Stimulated activated CD8-positive, alpha-beta memory T cell treated with anti-CD3 and anti-CD28 coated beads, Interleukin-7, amount 100 ng/mL, for 24 hours (primary cell): ENCODE measurements around the gene JPH2.

Experiments used
- DNase-seq: peaks from one replicate; pipeline ENCODE4 v3.0.0-alpha.2; 2020; ENCODE audit warnings: low read depth

JPH2 gene

GRCh38 chr20:44125332-44126127, 61.5 kb downstream of the JPH2 start:
- no peak for DNase-seq

DNA sequence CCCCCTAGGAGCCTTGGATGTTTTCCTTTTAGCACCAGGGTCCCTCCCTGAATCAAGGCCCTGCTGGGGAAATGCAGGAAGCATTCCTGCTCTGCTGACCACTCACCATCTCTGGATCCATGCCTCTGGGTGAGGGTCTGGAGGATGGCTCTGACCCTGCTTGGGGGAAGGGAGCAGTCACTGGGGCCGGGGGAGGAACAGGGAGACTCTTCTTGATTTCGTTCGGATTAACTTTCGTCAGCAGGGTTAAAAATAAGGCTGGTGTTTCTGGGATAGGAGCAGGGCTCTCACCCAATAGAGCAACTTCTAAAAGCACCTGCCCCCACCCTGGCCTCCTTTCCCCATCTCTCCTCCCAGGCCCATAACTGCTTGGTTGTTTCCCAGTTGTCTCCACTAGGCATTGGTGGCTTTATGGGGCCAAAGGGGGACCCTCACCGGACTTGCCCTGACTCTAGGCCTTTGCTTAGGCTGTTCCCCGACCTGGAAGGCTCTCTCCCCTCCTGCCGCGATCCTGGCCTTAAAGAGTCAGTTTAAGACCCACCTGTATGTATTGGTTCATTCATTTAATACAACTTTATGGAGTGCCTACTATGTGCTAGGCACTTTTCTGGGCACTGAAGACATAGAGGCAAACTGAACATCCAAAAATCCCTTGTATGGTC, 63.0 kb downstream of the JPH2 start:
- no peak for DNase-seq

- DNase-seq = no peak
Measured at GRCh38 chr20:44123251-44123650, 63.7 kb downstream of the JPH2 start.

- no peak for DNase-seq
Measured at GRCh38 chr20:44120676-44121425, 66.1 kb downstream of the JPH2 start.

DNA sequence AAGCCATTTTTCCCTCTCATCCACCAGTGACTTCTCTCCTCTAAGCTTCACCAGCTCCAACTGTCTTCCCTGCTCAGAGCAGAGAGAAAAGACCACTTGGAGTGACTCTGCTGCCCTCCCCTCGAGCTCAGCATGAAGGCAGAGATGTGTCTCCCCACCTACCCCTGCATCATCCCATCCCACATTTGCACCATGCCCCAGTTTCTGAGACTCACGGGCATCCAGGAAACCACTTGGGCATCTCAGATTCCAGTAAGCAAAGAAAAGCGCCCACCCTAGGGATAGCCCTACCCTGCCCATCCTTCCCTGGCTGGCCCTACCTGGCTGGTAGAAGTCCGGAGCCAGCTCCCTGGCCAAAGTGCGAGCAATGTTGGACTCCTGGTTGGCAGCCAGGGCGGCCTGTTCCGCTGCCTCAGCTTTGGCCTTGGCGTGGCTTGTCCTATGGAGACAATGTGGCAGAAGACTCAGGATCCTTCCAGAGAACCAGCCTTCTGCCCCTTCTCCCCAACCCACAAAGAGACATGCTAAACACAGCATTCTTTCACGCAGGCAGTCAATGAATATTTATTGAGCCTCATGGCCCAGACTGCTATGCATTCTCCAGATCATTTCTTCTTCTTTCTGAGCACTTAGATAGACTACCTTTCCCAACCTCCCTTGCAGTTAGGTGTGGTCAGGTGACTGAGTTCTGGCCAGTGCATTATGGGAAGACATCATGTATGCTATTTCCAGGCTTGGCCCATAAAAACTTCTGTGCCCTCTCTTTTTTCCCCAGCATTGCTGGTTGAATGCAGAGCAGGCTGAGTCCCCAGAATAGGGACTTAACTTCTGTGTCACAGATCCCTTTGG, 68.6 kb downstream of the JPH2 start:
- no peak for DNase-seq

- DNase-seq = no peak
Measured at GRCh38 chr20:44117296-44118184, 69.4 kb downstream of the JPH2 start.

DNA sequence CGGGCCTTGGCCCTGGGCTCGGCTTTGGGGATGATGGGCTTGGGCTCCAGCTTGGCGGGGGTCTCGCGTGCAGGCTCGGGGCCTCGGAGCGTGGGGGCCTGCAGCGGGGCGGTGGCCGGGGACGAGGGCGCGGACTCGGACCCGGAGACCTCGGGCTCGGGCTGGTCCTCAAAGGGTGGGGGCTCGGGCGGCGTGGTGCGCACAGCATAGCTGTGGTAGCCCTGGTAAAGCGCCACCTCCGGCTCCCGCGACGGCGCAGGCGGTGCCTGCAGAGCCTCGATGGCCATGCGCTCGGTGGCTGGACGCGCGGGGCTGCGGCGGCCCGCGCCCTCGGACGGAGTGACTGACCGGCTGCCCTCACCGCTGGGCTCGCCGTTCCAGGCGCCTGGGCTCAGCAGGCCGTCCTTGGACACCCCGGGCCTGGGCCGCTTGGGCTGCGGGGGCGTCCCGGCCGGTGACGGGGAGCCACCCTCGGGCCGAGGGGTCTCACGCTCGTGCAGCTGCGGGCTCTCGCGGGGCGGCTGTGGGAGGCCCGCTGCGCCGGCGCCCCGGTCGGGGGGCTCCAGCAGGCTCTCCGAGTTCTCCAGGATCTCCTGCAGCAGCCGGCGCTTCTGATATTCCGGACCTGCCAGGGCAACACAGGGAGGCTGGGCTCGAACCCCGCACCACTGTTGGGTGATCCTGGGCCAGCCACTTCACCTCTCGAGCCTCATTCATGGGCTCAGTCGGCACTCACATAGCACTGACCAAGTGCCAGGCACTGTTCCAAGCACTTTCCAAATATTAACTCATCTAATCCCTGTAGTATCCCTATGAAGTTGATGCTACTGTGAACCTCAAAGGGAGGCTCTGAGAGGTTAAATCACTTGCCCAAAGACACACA, 71.0 kb downstream of the JPH2 start:
- DNase-seq = no peak

GRCh38 chr20:44115181-44115580, 71.8 kb downstream of the JPH2 start:
- no peak for DNase-seq

DNA sequence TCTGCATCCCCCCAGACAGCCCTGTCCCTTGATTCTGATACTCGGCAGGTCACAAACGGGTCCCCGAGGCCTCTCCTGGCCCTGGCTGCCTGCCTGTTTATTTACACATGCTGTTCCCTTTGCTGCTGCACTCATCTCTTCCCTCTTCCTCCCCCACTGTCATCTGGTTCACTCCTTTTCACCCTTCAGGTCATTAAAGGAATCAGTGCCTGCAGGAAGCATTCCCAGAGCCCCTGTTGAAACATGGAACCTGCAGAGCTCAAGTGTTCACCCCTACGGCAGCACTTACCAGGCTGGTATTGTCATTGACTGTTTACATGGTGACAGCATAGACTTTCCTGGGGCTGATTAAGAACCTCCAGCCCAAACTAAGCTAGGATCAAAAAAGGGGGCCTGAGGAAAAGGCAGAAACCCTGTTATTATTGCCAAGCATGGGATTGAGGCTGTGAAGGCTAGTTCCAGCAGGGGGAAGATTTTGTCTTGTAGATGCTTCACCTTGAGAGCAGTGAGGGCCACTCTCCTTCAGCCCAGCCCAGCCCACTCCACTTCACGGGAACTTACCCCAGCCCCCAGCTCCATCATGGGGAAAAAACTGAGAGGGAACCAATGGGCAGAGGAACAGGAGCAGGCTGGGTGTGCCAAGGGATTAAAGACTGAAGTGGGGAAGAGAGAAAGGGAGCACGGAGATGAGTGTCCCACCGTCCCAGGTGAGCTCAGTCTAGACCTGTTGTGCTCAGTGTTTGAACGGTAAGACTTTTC, 73.2 kb downstream of the JPH2 start:
- no peak for DNase-seq

DNA sequence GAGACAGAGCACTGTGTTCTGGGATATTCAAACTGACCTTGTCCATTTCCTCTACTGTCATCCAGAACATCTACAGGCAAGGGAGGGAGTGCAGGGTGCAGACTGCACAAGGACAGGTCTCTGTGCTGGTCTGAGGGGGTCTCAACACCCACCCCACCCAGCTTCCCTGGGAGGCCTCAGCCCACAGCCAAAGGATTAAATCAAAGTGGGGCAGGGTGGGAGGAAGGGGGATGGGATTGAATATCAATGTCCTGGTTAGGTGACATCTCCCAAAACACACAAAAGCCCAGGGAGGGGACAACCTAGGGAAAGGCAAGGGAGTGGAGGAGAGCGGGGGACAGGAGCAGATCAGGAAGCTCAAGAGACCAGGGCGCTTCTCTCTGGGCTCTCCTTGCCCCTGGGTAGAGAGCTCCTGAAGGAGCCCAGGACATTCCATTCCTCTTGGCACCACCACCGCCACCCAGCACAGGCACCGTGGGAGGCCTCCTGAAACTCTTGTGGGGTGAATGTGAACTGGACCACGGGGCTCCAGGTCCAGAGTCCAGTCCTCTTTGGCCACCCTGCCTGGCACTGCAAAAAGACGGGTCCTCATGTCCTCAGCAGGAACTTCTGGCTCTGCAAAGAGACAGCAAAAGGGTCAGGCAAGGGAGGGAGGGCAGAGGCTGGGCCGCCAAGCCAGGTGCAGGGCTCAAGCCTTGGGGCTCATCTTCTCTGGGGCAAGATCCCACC, 73.9 kb downstream of the JPH2 start:
- DNase-seq = no peak

GRCh38 chr20:44112456-44112855, 74.5 kb downstream of the JPH2 start:
- no peak for DNase-seq

DNA sequence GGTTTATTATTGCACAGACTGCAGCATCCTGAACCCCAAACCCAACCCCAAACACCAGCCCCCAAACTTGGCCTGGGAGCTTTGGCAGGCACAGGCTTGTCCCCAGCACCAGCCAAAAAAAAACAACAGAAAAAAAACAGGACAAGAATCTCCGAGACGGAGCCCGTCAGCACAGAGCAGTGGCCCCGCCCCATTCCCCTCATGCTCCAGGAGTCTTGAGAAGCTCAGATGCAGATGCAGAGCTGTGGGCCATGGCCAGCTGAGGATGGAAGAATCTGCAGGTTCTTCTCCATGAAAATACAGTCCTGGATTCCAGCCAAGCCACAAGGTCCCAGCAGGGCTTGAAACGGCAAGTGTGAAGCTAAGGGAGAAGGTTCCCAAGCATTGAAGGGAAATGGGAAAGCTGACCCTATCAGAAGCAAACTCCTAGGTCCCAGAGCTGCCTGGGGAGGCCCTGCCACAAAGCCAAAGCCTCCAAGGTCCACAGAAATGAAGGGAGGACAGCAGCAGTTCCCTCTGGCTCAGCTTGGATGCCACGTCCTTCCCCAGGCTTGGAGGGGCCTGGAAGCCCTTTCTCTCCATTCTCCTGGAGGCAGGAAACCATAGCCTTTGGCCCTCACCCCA, 75.2 kb downstream of the JPH2 start:
- no peak for DNase-seq

DNA sequence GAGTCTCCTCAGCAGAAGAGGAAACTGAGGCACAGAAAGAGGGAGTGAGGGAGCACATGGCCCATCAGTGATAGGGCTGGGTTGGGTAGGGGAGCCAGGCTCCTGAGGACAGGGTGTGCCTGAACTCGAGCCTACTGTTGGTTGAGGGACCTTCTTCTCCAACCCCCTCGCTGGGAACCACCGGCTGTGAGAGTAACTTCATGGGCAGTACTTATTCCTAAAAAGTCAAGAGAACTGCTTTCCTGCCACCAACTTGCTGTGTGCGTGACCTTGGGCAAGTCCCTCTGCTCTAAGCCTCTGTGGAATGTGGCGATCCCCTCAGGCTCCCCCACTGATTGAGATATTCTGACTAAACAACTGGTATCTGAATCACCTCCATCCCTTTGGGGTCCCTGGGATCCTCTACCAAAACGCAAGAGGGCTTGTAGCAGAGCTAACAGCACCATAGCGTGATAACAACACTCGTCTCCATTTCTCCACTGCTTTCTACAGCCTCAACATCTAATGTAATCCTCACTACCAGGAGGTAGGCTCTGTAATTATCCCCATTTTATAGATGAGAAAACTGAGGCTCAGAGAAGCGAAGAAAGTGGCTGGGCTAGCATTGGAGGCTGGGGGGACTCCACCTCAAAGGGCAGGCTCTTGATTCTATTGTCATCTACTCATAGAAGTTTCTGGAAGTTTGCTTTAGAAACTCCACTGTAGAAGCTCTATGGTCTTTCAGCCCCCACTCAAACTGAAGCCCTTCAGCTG, 76.0 kb downstream of the JPH2 start:
- no peak for DNase-seq

GRCh38 chr20:44109951-44110361, 77.0 kb downstream of the JPH2 start:
- no peak for DNase-seq

DNA sequence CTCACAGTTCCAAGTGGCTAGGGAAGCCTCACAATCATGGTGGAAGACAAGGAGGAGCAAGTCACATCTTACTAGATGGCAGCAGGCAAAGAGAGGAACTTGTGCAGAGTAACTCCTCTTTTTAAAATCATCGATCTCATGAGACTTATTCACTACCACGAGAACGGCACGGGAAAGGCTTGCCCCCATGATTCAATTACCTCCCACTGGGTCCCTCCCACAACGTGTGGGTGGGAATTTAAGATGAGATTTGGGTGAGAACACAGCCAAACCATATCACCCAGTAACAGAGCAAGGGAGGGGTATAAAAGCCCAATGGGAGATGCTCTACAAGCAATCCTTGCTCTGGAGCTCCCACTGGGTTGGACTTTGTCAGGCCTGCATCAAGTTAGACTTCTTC, 80.4 kb downstream of the JPH2 start:
- no peak for DNase-seq

GRCh38 chr20:44104798-44105517, 82.0 kb downstream of the JPH2 start:
- no peak for DNase-seq

- DNase-seq = no peak
Measured at GRCh38 chr20:44102582-44102981, 84.4 kb downstream of the JPH2 start.
